NCI-H1092 (cell line): Measurements from ENCODE around the gene LOC128125822.
"Not testable (repeated sequence)": the region's sequence is repeated elsewhere in the genome, so short reads cannot be mapped to it uniquely, and the experiment has no call there.

Experiments
- DNase-seq: peaks from one replicate; lab custom pipeline; 2025; lab: John Stamatoyannopoulos, UW

LOC128125822 gene

DNA sequence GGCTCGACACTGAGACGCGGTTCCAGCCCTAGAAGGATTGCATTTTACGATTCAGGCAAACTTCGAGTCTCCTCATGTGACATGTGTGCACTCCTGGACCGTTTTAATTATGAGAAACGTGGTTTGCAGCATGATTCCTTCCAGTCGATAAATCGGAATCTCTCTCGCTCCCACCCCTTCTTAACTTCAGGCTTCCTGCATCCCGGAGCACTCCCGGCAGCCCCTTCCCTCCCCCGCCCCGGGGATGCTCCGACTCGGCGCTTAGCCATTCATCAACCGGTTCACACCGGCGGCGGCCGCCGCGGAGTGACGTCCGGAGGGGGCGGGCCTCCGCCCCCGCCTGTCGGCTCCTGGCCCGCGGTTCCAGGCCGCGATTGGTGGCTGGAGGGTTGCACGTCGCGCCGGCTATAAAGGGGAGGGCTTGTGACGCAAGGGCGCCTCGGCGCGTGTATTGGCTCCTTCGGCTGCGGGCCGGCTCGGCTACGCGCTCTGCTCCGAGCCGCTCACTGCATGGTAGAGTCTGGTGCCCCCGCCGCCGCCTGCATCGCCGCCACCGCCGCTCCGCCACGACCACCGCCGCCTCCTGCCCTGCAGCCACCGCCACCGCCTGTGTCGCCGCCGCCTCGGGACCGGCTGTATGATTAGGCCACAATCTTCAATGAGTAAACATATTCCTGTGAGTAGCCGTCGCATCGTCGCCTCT is at the start of gene LOC128125822, which contains the start of gene PTP4A1:
Gene LOC128125822 (plus strand): TSS at position 437 of the 703 bp plus-strand sequence.
Gene PTP4A1 (plus strand): TSS at position 437 of the 703 bp plus-strand sequence. CDS start 4,401 bp downstream, outside the sequence.
- DNase-seq: peak; percentile 78

DNA sequence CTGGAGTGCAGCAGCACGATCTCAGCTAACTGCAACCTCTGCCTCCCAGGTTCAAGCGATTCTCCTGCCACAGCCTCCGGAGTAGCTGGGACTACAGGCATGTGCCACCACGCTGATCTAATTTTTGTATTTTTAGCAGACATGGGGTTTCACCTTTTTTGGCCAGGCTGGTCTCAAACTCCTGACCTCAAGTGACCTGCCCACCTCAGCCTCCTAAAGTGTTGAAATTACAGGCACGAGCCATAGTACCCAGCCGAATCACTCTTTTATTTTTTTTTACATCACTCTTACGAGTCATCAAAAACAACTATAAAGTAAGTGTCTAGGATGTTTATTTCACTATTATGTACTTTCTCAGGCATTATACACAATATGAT is 49.4 kb upstream of the LOC128125822 start:
- not testable (repeated sequence) for DNase-seq

DNA sequence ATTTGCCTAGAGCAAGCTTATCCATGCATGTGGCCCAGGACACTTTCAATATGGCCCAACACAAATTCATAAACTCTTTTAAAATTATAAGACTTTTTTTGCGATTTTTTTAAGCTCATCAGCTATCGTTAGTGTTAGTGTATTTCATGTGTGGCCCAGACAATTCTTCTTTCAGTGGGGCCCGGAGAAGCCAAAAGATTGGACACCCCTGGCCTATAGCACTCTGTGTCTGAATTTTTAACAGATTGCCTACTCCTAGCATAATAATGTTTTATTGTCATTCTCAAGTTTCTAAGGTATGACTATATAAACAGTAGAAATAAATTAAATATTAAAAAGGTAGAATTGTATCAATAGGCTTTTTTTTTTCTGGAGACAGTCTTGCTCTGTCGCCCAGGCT is 48.6 kb upstream of the LOC128125822 start:
- DNase-seq: no peak

DNA sequence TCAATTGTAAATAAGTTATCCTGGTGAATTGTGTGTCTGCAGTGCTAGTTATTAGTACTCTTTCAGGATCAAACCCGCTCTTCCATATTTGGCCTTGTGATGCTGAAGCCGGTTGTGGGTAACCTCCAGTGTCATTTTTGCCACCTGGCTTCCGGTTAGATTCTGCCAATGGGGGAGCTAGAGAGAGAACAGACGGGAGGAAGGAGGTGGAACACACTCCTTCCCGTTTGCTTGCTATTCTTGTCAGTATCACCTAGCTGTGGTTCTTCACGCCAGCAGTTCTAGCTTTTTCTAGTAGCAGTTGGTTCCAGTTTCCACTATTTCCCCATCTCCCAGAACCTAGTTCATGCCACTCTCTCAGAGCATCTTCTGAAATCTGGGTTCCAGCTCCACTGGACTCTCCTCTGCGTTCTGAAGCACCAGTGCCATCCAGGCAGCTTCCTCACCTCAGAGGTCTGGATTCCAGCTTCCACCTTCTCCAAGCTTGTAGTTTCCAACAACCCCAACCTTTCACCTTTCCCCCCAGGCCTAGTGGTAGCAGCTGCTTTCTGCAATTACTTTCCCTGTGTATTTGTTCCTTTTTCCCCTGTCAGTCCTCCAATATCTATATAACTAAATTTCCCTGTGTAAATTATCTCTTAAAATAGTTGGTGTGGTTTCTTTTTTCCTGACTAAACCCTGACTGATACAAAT is 46.9 kb upstream of the LOC128125822 start:
- DNase-seq: no peak

DNA sequence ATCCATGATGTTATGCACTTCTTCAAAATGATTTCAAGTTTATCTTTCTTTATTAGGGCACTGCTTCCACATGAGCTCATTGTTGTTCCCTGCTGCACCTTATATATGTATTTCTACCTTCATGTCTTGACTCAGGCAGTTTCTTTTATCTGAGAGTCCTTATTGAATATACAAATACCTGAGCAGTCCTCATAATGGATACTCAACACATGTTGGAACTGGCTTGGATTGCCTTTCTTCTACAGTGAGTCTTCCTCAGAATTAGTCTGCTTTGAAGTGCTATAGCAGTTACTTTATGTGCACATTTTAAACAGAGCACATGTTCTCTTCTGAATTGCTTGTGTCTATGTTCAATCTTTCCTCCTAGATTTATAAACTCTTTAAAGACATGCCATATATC is 45.3 kb upstream of the LOC128125822 start:
- DNase-seq: no peak

DNA sequence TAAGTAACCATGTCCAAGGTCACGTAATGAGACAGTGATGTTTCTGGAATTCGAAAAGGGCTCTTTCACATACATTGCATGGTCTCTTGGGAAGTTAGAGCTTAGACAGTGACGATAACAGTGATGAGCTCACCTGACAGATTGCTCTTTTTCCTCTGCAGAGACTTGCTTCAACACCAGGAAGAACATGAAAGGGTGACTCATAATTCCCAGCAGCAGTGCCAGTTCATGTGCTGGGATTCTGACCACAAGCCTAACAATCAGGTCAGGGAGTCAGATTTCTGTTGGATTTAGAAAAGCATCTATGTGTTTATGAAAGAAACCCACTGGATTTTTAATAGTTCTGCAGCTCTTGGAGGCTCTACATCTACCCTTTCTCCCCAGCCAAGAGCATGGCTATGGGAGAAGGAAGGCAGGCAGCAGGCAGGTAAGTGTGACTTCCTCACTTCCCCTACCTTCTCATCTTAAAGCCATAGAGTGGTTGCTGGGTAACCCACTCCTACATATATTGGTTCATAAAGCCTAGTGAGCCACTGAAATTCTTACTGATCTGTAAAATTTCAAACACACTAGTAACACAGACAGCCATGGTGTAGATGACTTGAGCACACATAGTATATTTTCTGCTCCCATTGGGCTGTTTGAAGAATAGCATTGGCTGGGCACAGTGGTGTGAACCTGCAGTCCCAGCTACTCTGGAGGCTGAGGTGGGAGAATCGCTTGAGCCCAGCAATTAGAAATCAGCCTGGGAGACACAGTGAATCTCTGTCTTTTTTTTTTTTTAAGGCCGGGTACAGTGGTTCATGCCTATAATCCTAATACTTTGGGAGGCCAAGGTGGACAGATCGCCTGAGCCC is 44.4 kb upstream of the LOC128125822 start:
- DNase-seq: no peak

DNA sequence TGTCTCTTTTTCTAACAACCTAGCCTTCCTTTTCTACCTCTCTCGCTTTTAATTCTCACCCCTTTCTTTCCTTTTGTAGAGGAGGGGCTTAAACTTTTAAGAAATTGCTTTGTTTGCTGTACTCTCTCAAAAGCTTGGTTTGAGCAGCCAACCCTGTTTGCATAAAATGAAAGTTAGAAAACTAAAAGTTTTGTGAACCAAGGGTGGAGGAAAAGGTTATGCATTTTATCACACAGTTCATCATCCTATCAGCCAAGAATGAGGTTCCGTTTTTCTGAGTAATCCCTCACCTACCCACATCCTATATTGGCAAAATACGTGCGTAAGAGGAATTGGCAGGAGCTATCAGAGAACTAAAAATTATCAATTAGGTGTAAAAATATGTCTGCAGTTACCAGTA is 42.8 kb upstream of the LOC128125822 start:
- DNase-seq: no peak

DNA sequence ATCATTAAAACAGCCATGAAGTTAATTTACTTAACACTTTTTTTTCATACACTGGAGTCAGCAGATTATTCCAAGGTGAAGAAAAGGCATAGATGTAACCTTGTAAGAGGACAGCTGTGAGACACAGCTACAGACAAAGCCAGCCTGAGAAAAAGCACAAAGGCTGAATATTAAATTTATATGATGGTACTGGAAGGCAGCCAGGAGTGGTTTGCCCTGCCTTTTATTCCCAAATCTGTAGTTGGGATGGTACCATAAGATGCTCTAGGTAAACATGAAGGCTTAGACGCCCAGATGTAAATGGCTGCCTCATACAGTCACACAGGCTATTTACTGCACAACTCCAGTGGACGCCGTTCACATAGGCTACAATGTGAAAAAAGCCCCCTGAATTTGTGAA is 42.1 kb upstream of the LOC128125822 start:
- no peak for DNase-seq

DNA sequence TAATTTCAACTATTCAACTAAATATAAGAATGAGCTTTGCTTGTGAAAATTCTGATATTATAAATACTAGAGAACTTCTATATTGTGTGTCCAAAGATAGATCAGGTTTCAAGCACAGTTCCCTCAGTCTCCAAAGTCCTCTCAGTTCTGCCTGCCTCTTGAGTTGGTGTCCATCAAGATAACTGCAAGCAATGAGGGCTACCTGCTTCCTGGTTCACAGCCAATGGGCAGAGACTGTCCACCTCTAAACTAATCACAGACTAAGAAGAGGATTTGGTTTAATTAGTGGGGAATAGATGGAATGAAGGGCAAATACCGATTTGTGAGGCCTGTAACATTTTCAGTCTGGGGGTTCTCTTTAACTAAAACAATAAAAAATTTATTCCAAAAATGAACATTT is 41.3 kb upstream of the LOC128125822 start:
- no peak for DNase-seq

DNA sequence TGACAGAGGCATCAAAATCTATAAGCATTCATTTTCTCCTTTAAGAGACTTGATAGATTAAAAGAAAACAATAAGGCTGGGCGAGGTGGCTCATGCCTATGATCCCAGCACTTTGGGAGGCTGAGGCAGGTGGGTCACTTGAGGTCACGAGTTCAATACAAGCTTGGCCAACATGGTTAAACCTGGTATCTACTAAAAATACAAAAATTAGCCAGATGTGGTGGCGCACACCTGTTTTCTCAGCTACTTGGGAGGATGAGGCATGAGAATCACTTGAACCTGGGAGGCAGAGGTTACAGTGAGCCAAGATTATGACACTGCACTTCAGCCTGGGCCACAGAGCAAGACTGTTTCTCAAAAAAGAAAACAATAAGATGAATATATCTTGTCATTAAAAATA is 39.3 kb upstream of the LOC128125822 start:
- DNase-seq: no peak

DNA sequence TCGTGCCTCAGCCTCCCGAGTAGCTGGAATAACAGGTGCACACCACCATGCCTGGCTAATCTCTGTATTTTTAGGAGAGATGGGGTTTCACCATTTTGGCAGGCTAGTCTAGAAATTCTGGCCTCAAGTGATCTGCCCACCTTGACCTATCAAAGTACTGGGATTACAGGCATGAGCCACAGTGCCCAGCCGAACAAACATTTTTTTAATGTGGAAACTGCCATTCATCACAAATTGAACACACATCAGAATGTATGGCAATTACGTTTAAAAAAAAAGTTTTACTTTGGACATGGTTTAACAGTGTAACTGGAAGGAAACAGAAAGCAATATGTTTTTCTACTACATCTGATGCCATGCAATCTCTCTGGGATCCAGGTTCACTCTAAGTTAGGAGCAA is 38.3 kb upstream of the LOC128125822 start:
- DNase-seq: no peak

DNA sequence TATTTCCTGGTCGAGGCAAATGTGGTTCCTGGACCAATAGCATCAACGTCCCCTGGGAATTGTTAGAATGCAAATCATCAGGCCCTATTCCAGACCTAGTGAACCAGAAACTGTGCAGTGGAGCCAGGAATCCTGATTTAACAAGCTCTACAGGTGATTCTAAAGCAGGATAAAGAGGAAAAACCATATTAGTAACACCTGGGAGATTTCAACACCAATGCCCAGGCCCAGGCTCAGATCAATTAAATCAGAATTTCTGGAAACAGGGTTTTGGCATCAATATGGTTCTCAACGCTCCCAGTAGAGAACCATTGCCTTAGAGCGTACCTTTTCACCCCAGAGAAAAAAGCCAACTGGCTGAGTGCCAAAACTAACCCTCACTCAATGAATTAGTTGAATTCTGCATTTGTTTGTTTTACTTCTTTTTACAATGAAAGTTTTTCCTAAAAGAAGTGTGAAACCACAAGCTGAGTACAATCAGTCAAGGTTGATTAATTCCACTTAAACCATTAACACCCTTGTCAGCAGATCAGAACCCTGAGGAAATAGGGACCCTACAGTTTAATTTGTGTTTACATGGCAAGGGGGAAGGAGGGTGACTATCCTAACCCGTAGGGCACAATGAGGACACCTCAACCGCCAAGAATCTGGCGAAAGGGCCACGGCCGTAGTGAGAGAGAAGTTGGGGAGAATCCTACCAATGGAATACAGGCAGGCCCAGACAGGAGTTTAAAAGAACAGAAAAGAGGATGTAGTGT is 34.9 kb upstream of the LOC128125822 start:
- no peak for DNase-seq

DNA sequence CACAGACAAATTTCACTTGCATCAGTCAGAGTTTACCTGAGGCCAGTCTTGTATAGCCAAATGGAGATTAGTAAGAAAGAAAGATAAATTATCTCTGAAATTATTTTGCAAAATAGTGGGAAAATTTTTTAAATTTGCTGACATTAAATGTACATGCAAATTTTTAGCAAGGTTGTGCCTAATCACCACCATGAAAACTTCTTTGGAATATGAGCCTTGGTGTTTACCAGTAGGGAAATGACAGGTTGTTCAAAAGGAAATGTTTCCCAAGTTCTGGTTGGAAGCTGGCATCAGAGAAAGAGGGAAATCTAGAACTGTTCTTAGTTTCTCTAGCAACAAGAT is 34.4 kb upstream of the LOC128125822 start:
- DNase-seq: no peak

DNA sequence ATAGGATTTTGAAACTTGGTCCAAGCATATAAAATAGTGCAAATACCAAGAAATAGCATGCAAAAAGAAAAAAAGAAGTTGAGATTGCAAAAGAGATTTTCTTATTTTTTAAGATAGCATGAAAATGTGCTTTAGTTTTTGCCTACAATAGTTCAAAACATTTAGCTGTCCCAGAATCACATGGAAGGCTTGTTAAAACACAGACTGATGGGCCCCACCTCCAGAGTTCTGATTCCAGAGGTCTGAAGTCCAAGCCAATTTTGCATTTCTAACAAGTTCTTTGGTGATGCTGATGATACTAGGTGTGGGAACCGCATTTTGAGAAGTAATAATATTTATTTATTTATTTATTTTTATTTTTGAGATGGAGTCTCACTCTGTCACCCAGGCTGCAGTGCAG is 33.7 kb upstream of the LOC128125822 start:
- no peak for DNase-seq

DNA sequence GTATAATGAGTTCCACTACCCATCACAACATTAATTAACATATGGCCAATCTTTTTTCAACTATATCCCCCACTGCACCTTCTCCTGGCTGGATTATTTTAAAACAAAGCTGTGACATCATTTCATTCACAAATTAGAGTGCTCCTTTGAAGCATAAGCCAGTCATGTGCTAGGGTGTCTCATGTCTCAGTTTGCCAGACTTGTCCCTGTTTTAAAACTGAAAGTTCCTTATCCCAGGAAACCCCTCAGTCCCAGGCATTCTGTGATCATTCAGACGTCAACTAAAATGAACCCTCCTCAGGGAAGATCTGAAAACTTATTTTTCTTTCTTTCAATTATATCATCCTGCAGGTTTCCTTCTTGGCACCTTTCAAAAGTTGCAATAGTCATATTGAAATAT is 29.3 kb upstream of the LOC128125822 start:
- no peak for DNase-seq

DNA sequence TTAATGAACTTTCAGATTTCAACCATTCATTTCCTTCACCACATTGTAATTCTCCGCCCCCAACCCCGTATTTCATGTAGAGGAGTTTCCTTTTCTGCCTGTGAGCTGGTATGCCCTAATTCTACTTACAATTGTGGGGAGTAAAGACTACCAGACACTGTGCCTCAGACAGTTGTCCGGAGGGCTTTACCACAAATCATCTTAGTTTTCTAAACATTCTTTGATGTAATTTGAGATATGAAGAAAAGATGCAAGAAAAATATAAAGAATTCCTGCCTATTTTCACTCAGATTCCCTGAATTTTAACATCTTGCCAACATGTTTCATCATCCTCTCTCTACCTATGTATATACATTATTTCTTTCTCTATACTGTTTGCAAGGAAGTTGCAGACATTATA is 28.3 kb upstream of the LOC128125822 start:
- no peak for DNase-seq

DNA sequence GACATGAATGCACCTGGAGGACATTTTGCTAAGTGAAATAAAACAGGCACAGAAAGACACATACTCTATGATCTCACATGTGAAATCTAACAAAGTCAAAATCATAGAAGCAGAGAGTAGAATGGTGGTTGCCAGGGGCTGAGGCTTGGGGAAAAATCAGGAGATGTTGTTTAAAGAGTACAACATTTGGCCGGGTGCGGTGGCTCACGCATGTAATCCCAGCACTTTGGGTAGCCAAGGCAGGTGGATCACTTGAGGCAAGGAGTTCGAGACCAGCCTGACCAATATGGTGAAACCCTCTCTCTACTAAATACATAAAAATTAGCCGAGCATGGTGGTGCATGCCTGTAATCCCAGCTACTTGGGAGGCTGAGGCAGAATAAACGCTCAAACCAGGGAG is 26.0 kb upstream of the LOC128125822 start:
- no peak for DNase-seq

DNA sequence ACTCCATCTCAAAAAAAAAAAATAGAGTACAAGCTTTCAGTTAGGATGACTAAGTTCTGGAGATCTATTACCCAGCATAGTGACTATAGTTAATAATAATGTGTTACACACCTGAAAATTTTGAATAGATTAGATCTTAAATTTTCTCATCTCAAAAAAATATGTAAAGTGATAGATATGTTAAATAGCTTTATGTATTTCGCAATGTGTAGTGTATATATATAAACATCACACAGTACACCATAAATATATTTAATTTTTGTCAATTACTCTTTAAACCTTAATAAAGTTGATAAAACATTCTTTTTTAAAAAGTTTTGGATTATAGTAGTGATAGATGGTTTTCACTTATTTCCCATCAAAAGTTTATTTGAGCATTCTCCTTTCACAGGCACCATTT is 25.6 kb upstream of the LOC128125822 start:
- no peak for DNase-seq

DNA sequence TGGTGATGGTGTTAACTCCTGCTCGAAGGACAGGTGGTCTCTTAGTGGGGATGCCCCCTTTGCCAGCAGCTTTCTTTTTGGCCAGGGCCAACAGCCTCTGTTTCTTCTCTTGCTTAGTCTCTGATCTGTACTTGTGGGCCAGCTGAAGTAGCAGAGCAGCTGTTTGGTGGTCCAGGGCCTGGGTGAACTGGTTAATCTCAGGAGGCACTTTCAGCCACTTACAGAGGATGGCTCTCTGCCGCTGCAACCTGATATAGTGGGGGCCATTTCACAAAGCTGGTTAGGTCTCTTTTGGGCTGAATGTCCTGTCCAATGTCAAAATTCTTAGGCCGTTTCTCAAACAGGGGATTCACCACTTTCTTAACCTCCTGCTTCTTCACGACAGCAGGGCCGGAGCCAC is 23.2 kb upstream of the LOC128125822 start:
- no peak for DNase-seq

DNA sequence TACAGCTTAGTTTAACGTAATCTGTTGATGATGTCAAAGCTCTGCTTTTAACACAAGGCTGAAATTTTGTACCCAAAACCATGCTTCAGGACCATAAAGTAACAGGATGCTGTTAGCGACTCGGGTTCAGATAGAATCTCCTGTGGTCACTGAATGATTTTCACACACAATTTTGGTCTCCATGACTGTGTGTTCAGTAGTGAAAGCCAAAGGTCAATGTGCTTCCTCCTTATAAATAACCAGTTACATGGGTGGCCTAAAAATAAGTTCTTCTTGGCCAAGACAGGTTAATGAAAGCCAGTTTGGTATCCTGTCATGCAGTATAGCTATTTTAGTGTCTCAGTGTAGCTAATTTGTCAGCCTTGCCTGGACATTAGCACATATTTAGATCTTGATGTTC is 19.1 kb upstream of the LOC128125822 start:
- DNase-seq: no peak

DNA sequence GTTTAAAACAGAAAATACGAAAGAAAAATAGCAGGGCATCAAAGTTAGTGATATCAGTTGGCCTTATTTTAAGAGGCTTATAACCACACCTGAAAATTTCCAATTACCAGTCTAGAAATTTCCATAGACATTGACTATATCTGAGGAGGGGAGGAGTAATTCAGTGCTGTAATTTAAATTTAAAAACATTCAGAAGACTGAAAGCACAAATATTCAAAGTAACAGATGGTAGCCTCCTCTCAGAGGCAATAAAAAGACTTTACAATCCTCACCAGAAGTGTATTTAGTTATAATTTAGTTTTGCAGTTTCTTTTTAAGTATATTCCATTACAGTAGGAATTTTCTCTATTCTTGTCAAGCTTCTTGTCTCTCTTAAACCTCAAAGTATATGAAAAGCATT is 18.4 kb upstream of the LOC128125822 start:
- no peak for DNase-seq

DNA sequence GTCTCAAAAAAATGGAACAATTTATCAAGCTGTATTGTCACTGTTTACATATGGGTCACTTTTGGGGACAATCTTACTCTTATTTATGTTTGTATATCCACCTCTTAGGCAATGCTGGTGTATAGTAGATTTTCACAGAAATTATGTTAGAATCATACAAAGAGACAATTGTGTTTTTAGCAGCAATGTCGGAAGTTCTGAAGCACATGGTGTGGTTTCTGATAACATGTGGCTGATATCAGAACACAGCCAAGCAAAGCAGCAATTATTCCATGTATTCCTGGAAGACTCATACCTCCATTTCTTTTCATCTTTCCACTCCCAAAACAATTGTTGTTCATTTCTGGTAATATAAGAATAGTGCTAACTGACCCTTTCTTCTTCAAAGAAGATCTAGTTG is 17.5 kb upstream of the LOC128125822 start:
- DNase-seq: no peak
